HG03045 (cell line): Measurements from ENCODE around the gene PLPPR3.
"Not testable (repeated sequence)": the region's sequence is repeated elsewhere in the genome, so short reads cannot be mapped to it uniquely, and the experiment has no call there.

Source experiments
- ATAC-seq: cut with Tn5 transposase; IDR thresholded peaks from one replicate; pipeline ENCODE4 v1.9.1; 2021; ENCODE audit warnings: mild to moderate bottlenecking, moderate library complexity; ENCODE audit not compliant: unreplicated experiment

PLPPR3 gene

DNA sequence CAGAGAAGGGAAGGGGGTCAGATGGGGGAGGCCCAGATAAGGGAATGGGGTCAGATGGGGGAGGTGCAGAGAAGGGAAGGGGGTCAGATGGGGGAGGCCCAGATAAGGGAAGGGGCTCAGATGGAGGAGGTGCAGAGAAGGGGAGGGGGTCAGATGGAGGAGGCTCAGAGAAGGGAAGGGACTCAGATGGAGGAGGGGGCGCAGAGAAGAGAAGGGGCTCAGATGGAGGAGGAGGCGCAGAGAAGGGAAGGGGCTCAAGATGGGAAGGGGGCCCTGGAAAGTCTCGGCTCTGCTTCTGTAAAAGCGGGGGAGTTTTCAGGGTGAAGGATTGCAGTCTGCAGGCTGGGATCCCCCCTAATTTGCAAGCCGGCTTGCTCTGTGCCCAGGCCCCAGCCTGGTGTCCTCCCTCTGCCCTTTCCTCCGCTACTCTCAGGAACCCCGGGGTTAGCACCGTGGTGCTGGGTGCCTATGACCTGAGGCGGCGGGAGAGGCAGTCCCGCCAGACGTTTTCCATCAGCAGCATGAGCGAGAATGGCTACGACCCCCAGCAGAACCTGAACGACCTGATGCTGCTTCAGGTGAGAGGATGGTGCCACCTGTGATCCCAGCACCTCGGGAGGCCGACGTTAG is 7.5 kb upstream of the PLPPR3 start:
- no peak for ATAC-seq

DNA sequence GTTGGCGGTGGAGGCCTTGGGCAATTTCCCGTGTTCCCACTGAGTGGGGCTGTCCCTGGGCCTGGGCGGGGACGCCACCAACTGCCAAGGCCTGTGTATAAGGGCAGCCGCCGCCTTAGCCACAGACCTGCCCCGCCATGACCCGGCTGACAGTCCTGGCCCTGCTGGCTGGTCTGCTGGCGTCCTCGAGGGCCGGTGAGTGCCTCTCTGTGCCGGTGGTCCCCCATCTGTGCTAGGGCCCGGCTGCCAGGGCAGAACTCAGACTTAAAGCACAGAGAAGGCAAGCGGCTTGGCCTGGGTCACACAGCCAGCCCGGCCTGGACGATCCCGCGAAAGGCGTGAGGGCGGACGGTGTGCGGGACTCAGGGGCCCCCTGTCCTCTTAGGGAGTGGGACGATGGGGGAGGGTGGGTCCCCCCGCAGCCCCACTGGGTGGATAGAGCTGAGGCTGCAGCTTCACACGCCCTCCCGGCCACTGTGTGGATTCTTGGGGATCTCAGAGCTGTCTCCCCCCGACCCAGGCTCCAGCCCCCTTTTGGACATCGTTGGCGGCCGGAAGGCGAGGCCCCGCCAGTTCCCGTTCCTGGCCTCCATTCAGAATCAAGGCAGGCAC is 6.1 kb upstream of the PLPPR3 start, which contains the start of gene AZU1:
Gene AZU1, plus strand, starts transcription at position 128 of the 612 bp plus-strand sequence. Its CDS starts 10 bp downstream, at position 138.
- no peak for ATAC-seq

DNA sequence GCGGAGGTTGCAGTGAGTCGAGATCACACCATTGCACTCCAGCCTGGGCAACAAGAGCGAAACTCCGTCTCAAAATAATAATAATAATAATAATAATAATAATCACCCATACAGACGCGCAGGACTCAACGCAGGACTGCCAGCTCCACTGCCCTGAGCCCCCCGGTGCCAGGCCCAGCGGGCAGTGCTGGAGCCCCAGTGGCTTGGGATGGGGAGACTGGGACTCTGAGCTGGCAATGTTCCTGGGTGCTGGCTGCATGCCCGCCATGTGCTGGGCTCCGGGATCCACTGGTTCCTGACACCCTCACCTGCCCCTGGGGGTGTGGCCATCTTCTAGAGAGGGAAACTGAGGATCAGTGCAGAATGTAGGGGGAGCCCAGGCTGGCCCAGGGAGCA is 5.6 kb upstream of the PLPPR3 start:
- ATAC-seq = no peak

DNA sequence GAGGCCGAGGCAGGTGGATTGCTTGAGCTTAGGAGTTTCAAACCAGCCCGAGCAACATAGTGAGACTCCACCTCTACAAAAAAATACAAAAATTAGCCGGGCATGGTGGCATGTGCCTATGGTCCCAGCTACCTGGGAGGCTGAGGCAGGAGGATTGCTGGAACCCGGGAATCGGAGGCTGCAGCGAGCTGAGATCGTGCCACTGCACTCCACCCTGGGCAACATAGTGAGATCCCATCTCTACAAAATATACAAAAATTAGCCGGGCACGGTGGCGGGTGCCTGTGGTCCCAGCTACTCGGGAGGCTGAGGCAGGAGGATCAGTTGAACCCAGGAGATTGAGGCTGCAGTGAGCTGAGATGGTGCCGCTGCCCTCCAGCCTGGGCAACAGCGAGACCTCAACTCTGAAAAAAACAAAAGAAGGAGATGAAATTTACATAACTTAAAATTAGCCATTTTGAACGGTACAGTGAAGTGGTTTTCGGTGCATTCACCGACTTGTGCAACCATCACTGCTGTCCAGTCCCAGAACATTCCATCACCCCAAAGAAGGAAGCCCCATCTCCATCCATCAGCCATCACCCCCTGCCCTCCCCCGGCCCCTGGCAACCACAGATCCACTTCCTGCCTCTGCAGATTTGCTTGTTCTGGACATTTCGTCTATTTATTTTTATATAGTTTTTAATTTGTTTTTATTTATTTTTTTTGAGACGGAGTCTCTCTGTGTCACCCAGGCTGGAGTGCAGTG is 4.3 kb upstream of the PLPPR3 start:
- ATAC-seq = no peak

DNA sequence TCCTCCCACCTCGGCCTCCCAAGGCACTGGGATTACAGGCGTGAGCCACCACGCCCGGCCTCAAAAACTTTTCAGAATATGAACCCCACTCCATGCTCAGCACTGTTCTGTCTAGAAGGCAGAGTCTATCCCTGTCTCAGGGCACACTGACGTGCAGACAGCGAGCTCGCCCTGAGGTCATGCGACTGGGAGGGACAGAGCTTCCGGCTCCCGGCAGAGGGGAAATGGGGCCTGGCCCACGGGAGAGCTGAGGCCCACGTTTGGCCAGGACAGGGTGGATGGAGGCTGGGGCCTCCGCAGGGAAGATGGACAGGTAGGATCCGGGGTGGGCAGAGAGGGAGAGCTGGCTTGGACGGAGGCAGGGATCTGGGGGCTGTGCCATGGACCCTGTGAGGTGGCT is 3.1 kb upstream of the PLPPR3 start:
- ATAC-seq = no peak

DNA sequence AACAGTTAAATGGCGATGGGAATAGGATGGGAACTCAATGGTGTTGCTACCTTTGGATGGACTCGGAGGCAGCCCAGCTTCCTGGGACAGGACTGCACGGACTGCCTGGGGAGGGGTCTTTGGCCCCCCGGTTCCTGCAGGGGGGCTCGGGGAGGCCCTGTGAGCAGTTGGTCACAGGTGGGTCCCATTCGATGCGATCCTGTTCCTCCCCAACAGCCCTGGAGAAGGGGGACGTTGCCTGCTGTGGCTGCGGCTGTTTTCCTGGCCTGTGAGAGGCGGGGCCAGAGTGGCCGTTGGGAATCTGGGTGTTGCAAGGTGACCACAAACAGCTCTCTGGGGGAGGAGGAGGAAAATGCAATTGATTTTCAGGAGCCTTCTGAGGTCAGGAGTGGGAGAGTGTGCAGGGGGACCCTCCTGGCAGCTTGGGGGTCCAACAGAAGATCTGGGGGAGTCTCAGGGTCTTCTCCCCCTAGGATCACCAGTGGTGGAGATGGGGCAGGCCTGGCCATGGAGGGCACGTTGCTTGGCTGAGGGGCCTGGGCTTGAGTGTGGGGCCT is 1.9 kb upstream of the PLPPR3 start:
- no peak for ATAC-seq

DNA sequence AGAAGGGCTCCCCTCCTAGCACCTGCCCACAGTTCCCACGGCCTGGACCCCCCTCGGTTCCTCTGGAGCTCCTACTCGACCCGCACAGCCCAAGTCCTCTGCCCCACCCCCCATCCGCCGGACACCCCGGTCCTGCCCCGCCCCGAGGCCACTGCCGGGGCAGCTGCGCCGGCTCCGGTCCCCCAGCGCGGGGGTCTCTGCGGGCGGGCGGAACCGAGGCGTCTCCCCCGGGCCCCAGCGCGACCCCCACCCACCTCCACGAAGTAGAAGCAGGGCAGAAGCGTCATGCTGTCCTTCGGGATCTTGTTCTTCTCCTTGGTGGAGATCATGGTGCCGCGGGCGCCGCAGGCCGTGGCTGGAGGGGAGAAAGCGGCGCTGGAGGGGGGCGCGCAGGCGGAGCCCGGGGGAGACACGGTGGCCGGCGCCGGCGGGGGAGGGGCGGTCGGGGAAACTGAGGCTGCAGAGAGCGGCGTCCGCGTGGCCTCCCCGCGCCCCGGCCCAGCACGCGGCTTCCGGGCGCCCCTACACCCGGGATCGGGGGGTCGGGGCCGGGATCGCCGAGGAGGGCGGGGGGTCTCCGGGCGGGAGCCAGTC is 427 bp downstream of the PLPPR3 start:
- ATAC-seq = no peak

DNA sequence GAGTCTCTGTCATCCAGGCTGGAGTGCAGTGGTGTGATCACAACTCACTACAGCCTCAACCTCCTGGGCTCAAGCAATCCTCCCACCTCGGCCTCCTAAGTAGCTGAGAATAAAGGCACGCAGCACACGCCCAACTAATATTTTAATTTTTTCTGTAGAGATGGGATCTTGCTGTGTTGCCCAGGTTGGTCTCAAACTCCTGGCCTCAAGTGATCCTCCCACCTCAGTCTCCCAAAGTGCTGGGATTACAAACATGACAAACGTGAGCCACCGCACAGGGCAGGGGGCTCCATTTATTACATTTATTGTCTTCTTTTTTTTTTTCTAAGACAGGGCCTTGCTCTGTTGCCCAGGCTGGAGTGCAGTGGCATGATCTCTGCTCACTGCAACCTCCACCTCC is 1.5 kb downstream of the PLPPR3 start:
- ATAC-seq = not testable (repeated sequence)

DNA sequence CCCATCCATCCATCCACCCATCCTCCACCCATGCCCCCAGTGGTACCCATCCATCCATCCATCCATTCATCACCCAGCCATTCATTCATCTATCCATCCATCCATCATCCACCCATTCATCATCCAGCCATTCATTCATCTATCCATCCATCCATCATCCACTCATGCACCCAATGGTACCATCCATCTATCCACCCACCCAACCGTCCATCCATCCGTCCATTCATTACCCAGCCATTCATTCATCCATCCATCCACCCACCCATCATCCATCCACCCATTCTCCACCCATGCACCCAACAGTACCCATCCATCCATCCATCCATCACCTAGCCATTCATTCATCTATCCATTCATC is 5.3 kb downstream of the PLPPR3 start:
- ATAC-seq = no peak

DNA sequence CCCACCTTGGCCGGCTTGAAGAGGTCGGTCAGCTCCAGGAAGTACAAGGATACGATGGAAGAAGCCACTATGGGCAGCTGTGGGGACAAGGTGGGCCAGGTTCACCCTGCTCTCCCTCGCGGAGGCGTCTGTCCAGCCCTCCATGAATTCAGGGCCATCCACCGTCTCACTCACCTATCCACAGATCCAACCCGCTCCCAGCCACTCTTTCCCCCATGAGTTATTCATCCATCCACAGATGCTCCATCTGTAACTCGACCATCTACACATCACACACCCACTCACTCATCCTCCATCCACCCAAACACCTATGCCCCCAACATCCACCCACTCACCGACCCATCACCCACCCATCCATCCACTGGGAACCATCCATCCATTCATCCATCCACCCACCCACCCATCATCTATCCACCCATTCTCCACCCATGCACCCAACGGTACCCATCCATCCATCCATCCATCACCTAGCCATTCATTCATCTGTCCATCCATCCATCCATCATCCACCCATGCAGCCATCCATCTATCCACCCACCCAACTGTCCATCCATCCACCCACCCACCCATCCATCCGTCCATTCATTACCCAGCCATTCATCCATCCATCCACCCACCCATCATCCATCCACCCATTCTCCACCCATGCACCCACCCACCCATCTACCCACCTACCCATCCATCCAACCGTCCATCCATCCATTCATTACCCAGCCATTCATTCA is 5.8 kb downstream of the PLPPR3 start:
- no peak for ATAC-seq

DNA sequence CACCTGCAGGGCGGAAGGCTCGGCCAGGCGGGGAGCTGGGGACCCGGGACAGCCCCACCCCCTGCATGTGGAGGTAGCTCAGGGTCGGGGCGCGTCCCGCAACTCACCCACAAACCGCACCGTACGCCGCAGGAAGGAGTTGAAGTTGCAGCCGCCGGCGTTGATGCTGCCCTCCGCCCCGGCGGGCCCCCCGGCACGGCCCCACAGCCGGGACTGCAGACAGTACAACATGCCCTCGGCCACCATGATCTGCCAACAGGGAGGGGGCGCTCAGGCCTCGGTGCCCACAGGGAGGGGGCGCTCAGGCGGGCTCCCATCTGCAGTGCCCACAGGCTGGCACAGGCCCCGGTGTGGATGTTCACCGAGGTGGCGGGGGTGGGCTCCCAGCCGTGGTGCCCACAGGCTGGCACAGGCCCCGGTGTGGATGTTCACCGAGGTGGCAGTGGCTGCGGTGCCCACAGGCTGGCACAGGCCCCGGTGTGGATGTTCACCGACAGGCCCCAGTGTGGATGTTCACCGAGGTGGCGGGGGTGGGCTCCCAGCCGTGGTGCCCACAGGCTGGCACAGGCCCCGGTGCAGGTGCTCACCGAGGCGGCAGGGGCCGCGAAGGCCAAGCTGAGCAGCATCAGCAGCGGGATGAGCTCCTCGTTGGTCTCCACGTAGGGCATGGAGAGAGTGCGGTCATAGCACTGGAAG is 6.5 kb downstream of the PLPPR3 start:
- no peak for ATAC-seq

DNA sequence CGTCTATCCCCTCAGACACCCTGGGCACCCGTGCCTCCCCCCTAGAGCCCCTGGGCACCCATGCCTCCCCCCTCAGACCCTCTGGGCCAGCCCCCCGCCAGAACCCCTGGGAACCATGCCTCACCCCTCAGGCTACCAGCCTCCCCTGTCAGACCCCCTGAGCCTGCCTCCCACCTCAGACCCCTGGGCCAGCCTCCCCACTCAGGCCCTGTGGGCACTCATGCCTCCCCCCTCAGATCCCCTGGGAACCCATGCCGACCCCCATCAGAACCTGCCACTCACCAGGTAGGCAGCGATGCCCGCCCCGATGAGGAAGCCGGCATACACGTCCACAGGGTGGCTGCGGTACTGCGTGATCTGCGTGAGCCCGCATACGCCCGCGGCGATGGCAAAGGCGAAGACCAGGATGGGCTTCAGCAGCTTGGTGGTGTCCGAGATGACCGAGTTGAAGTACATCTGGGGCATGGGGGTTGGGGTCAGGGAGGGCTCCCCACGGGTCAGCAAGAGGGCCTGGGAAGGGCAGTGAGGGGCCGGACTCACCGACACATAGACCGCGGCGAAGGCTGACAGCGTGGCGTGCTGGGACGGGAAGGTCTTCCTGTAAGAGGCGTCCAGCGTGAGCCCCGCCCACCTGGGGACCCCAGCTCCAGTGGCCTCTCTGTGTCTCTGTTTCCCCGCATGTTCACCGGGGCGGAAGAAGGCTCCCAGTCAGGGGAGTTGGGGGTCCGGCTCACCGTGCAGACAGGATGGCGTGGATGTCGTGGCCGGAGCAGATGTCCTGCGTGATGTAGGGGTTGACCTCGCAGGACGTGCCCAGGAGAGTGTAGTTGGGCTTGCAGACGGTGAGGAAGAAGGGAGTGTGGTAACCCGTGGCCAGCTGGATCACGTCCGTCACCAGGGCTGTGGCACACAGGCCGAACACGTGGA is 7.3 kb downstream of the PLPPR3 start:
- ATAC-seq = no peak

DNA sequence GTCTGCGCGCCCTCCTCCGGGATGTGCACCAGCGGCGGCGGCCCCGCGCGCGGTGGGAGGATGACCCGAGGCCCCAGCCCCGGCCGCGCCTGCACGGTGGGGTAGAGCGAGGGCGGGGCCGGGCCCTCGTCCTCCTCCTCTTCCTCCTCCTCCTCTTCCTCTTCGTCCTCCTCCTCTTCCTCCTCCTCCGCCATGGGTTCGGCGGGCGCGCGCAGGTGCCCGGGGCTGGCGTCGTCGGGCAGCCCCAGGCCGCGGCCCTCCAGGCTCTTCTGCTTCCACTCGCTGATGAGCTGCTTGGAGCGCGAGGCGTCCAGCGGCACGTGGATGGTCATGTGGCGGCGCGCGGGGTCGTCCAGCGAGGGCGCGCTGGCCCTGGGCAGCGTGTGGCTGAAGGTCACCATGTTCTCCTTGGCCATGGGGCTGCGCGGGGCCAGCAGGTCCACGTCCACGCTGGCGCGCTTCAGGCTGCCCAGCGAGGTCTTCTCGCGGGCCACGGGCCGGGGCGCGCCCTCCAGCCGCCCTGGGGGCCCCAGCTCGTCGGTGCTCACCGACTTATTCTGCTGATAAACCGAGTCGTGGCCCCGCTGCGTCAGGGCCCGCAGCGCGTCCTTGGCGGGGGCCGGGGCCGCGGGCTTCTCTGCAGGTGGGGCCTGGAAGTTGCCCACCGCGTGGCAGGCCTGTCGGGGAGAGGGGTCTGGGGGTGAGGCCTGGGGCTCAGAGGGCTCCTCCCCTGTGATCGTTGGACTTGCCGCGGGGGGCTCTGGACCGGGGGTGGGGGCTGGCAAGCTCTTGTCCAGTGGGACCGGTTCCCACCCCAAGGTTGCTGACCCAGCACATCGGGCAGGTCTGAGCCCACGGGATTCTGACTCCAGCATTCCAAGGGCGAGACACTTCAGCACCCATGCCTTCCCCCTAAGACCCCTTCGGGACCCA is 8.3 kb downstream of the PLPPR3 start:
- ATAC-seq = no peak

DNA sequence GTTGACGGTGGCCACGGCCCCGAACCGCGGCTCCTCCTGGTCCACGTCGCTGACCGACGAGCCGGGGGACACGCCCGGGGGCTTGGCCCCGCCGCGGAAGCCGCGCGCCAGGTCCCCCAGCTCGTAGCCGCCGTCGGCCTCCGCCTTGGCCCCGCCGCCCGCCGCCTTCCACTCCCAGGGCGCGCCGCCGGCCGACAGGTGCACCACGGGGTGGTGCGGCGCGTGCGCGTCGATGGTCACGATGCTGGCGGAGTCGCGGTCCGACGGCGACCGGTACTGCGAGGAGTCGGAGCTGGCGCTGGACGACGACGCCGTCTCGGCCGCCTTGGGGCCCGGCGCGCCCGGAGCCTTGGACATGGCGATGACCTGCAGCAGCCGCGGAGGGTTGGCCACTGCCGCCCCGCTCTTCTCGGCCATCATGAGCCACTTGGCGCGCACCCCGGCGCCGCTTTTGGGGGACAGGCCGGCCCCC is 9.0 kb downstream of the PLPPR3 start:
- ATAC-seq = no peak

DNA sequence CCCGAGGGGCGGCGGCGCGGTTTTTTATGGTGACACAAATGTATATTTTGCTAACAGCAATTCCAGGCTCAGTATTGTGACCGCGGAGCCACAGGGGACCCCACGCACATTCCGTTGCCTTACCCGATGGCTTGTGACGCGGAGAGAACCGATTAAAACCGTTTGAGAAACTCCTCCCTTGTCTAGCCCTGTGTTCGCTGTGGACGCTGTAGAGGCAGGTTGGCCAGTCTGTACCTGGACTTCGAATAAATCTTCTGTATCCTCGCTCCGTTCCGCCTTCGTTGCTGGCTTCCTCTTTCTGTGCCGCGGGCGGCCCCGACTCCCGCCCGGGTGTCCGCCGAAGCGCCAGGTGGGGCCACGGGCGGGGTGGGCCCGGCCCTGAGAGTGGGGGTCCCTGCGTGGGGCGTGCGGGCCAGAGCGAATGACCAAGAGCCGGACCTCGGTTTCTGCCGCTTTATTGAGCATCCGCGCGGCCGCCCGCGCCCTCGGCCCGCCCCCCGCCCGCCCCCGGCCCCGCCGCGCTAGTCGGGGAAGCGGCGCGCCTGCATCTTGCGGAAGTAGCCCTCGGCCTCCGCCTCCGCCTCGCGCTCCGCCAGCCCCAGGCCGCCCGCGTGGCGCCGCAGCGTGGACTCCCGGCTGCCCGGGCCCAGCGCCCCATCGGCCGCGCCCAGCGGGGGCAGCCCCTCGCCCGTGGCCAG is 9.6 kb downstream of the PLPPR3 start:
- ATAC-seq = no peak

DNA sequence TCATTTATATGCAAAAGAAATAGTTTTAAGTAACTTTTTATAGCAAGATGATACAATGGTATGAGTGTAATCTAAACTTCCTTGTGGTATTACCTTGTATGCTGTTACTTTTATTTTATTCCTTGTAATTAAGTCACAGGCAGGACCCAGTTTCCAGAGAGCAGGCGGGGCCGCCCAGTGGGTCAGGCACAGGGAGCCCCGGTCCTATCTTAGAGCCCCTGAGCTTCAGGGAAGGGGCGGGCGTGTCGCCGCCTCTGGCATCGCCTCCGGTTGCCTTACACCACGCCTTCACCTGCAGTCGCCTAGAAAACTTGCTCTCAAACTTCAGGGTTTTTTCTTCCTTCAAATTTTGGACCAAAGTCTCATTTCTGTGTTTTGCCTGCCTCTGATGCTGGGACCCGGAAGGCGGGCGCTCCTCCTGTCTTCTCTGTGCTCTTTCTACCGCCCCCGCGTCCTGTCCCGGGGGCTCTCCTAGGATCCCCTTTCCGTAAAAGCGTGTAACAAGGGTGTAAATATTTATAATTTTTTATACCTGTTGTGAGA is 10.2 kb downstream of the PLPPR3 start:
- ATAC-seq = no peak

DNA sequence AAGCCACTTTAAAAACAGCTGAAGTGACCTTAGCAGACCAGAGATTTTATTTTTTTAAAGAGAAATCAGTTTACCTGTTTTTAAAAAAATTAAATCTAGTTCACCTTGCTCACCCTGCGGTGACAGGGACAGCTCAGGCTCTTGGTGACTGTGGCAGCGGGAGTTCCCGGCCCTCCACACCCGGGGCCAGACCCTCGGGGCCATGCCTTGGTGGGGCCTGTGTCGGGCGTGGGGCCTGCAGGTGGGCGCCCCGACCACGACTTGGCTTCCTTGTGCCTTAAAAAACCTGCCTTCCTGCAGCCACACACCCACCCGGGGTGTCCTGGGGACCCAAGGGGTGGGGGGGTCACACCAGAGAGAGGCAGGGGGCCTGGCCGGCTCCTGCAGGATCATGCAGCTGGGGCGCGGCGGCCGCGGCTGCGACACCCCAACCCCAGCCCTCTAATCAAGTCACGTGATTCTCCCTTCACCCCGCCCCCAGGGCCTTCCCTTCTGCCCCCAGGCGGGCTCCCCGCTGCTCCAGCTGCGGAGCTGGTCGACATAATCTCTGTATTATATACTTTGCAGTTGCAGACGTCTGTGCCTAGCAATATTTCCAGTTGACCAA is 10.8 kb downstream of the PLPPR3 start:
- no peak for ATAC-seq
